MM.1S (cell line): ENCODE data around the gene TRIM26.

ENCODE experiments used
- CTCF ChIP-seq: fragments of 300-600 bp; sonication (generic); IDR thresholded peaks from 2 replicates; pipeline ENCODE4 v1.5.1; 2016; ENCODE audit warnings: antibody characterized with exemption, low read length, mixed read lengths
- EZH2 ChIP-seq: fragments of 300-600 bp; sonication (generic); optimal IDR thresholded peaks from 2 replicates; pipeline ENCODE3; 2017; ENCODE audit warnings: low read depth, mild to moderate bottlenecking, antibody characterized with exemption, low read length, mixed read lengths

GRCh38 chr6:30155520-30156261 is 57.5 kb downstream of the TRIM26 start:
- no peak for TF ChIP-seq CTCF
- no peak for TF ChIP-seq EZH2
